DMS153 treated with DMSO at 0.1 percent for 48 hours (cell line): ENCODE measurements around the gene CELF5.

Experiments used
- DNase-seq: peaks from one replicate; lab custom pipeline; 2025; ENCODE audit not compliant: unreplicated experiment; lab: John Stamatoyannopoulos, UW

Gene CELF5

GRCh38 chr19:3236272-3236671, 11.8 kb downstream of the CELF5 start:
- no peak for DNase-seq

GRCh38 chr19:3238066-3238561, 13.7 kb downstream of the CELF5 start:
- no peak for DNase-seq

- no peak for DNase-seq
Observed at GRCh38 chr19:3239367-3239766, 14.9 kb downstream of the CELF5 start.

GRCh38 chr19:3243819-3244700, 19.6 kb downstream of the CELF5 start:
- DNase-seq, result no peak

GRCh38 chr19:3245050-3245449, 20.6 kb downstream of the CELF5 start:
- no peak for DNase-seq

- no peak for DNase-seq
Observed at GRCh38 chr19:3248728-3249326, 24.4 kb downstream of the CELF5 start.

- no peak for DNase-seq
Observed at GRCh38 chr19:3249408-3249807, 24.9 kb downstream of the CELF5 start.

GRCh38 chr19:3250675-3251074, 26.2 kb downstream of the CELF5 start:
- no peak for DNase-seq

GRCh38 chr19:3251229-3251628, 26.8 kb downstream of the CELF5 start:
- no peak for DNase-seq

- no peak for DNase-seq
Observed at GRCh38 chr19:3252650-3253049, 28.2 kb downstream of the CELF5 start.

GRCh38 chr19:3253270-3253669, 28.8 kb downstream of the CELF5 start:
- no peak for DNase-seq

GRCh38 chr19:3254520-3254919, 30.1 kb downstream of the CELF5 start:
- no peak for DNase-seq

- DNase-seq, result no peak
Observed at GRCh38 chr19:3257071-3257470, 32.6 kb downstream of the CELF5 start.

GRCh38 chr19:3262362-3262761, 37.9 kb downstream of the CELF5 start:
- no peak for DNase-seq

- no peak for DNase-seq
Observed at GRCh38 chr19:3263866-3264265, 39.4 kb downstream of the CELF5 start.

GRCh38 chr19:3265432-3265831, 41.0 kb downstream of the CELF5 start:
- no peak for DNase-seq

- no peak for DNase-seq
Observed at GRCh38 chr19:3266092-3266693, 41.7 kb downstream of the CELF5 start.

- no peak for DNase-seq
Observed at GRCh38 chr19:3266792-3267514, 42.5 kb downstream of the CELF5 start.

GRCh38 chr19:3268326-3268725, 43.9 kb downstream of the CELF5 start:
- no peak for DNase-seq

GRCh38 chr19:3268763-3269162, 44.3 kb downstream of the CELF5 start:
- no peak for DNase-seq

- DNase-seq, result no peak
Observed at GRCh38 chr19:3269916-3270671, 45.6 kb downstream of the CELF5 start.
